Measurements from ENCODE around the gene KRT85. TPM values are rescaled to one million over a fixed set of nuclear protein-coding genes. Genes with fewer than 3 reads are reported as not detected.

Gene KRT85
- total and polyA plus RNA-seq, 2 donors (not counting 3 experiments of a cell fraction or from before 2014, with no cell fraction given) = not detected

DNA sequence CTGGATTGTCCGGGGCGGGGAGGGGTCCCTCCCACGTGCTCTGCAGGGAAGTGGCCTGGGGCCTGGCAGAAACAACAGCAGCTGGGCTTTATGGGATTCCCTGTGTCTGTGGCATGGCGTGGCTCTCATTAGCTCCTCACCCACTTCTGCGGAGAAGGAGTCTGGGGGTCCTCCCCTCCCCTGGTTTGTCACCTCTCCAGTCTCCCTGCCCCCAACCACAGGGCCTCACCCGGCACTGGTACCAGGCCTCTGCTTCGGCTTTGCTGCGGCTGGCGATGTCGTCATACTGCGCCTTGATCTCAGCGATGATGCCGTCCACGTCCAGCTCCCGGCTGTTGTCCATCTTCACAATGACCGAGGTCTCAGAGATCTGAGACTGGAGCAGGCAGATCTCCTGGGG is 32.5 kb upstream of the KRT85 start:
- Histone ChIP-seq H3K4me3 (replicated peaks in 1 of 3; ENCODE audit: insufficient read depth in 1 of 3, low read depth in 1 of 3, low read length in 3 of 3) (no peak overlapping the region), H4K20me1 (replicated peaks; ENCODE audit: control insufficient read depth, extremely low read depth, insufficient read depth, low read length) (no peaks in the 10 kb centered on the region), H3K9ac (replicated peaks; ENCODE audit: extremely low read depth, insufficient read depth, low read length) (no peak overlapping the region), H3K27ac (ENCODE audit: insufficient read depth, low read depth, low read length) (no peak overlapping the region), H2AFZ (ENCODE audit: low read depth, low read length) (no peak overlapping the region), H3K4me1 (ENCODE audit: control insufficient read depth, extremely low read depth, insufficient read depth, low read length) (no peaks in the 10 kb centered on the region), H3K79me2 (ENCODE audit: control insufficient read depth, insufficient read depth, low read length) (no peaks in the 10 kb centered on the region), H3K27me3 (ENCODE audit: control insufficient read depth in 2 of 2, insufficient read depth in 2 of 2, low read length in 2 of 2) (peaks cover 0 to 2% of the 10 kb centered on the region in 2 experiments), H3K9me3 (replicated peaks; ENCODE audit: control insufficient read depth, insufficient read depth, low read length) (no peaks in the 10 kb centered on the region), H3K36me3 (ENCODE audit: control insufficient read depth in 2 of 2, extremely low read depth in 1 of 2, insufficient read depth in 2 of 2, low read length in 2 of 2) (no peaks in the 10 kb centered on the region), H3K9me1 (replicated peaks; ENCODE audit: control insufficient read depth, extremely low read depth, insufficient read depth, low read length) (no peaks in the 10 kb centered on the region), H3K4me2 (ENCODE audit: insufficient read depth, low read length) (no peak overlapping the region)
- BruUV-seq (replicated peaks) = no TSS peak
- intact Hi-C loops (cut with micrococcal nuclease) = no loop called here
- FAIRE-seq (no peak), DNase-seq (ENCODE audit: low read depth, low spot score) (no peak)
- dilution Hi-C loops (cut with MboI; ENCODE audit: extremely low pct_ligation_motif_present, low sequenced_read_pairs) = no loop called here
- CTCF ChIA-PET = interaction anchor here (2.3 kb wide), 1 partner anchor 20 kb away, joined by 8 read pairs; no protein-coding TSS in a partner anchor
- POLR2A ChIA-PET = no interaction called here
- TF ChIP-seq GATA2 (IDR thresholded peaks at IDR 0.05; ENCODE audit: insufficient read depth, insufficient read length, low read depth, low read length) (no peak), MYC (IDR thresholded peaks at IDR 0.05; ENCODE audit: low read depth, low read length) (no peak), POLR2A (IDR thresholded peaks at IDR 0.05; ENCODE audit: low read depth, low read length) (no peak), POLR2AphosphoS5 (IDR thresholded peaks at IDR 0.05; ENCODE audit: insufficient read depth, low read depth, low read length) (no peak), JUN (IDR thresholded peaks at IDR 0.05; ENCODE audit: borderline replicate concordance, insufficient read depth, insufficient read length, low read depth) (no peak), EZH2 (IDR thresholded peaks at IDR 0.05; ENCODE audit: borderline replicate concordance, low read depth, low read length, severe bottlenecking) (no peak), FOS (IDR thresholded peaks at IDR 0.05; ENCODE audit: borderline replicate concordance, insufficient read depth, low read length) (no peak)
- TF ChIP-seq, protein P1, sequence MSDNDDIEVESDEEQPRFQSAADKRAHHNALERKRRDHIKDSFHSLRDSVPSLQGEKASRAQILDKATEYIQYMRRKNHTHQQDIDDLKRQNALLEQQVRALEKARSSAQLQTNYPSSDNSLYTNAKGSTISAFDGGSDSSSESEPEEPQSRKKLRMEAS (IDR thresholded peaks at IDR 0.05; ENCODE audit: insufficient read depth, insufficient read length) = no peak
- TF ChIP-seq, protein P2, sequence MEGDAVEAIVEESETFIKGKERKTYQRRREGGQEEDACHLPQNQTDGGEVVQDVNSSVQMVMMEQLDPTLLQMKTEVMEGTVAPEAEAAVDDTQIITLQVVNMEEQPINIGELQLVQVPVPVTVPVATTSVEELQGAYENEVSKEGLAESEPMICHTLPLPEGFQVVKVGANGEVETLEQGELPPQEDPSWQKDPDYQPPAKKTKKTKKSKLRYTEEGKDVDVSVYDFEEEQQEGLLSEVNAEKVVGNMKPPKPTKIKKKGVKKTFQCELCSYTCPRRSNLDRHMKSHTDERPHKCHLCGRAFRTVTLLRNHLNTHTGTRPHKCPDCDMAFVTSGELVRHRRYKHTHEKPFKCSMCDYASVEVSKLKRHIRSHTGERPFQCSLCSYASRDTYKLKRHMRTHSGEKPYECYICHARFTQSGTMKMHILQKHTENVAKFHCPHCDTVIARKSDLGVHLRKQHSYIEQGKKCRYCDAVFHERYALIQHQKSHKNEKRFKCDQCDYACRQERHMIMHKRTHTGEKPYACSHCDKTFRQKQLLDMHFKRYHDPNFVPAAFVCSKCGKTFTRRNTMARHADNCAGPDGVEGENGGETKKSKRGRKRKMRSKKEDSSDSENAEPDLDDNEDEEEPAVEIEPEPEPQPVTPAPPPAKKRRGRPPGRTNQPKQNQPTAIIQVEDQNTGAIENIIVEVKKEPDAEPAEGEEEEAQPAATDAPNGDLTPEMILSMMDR (IDR thresholded peaks at IDR 0.05; ENCODE audit: extremely low read depth in 1 of 2, insufficient read depth in 1 of 2, low read depth in 1 of 2, low read length in 2 of 2) = no peak

All from endothelial cell of umbilical vein (primary cell).